Hematopoietic multipotent progenitor cell (in vitro differentiated cells): ENCODE measurements around the gene CISTR. TPM values are rescaled to one million over a fixed set of nuclear protein-coding genes. Genes with fewer than 3 reads are reported as not detected.

ENCODE experiments used
- total RNA-seq: library from RNA; depleted of rRNA; stranded (reverse); fragments of >200 nt; gene quantifications from one replicate; pipeline ENCODE4 v1.2.3, GENCODE V29; 2012

Gene CISTR
- total RNA-seq, 1 donor = not detected

Other genes starting within 250 kb of the CISTR start
- not detected for gene NPFF, start 244.5 kb downstream of the CISTR start, total RNA-seq
- 13.5 TPM for gene ATF7, start 125.6 kb downstream of the CISTR start, total RNA-seq
- 563 TPM for gene ATP5MC2, start 75.9 kb downstream of the CISTR start, total RNA-seq
- gene CALCOCO1, start 24.5 kb downstream of the CISTR start, total RNA-seq = 155 TPM
- gene HOXC13, start 186.9 kb upstream of the CISTR start, total RNA-seq = not detected
- gene HOXC12, start 202.9 kb upstream of the CISTR start, total RNA-seq = not detected
- under 0.01 TPM for gene HOXC11, start 221.1 kb upstream of the CISTR start, total RNA-seq
- not detected for gene HOTAIR, start 223.0 kb upstream of the CISTR start, total RNA-seq
- not detected for gene HOXC10, start 233.2 kb upstream of the CISTR start, total RNA-seq
- not detected for gene HOXC9, start 248.2 kb upstream of the CISTR start, total RNA-seq